ENCODE data around the gene BCL7B. TPM values are rescaled to one million over a fixed set of nuclear protein-coding genes. Genes with fewer than 3 reads are reported as not detected.

BCL7B gene
- 10 to 100 TPM; 44.4 to 90.0 TPM for total RNA-seq

DNA sequence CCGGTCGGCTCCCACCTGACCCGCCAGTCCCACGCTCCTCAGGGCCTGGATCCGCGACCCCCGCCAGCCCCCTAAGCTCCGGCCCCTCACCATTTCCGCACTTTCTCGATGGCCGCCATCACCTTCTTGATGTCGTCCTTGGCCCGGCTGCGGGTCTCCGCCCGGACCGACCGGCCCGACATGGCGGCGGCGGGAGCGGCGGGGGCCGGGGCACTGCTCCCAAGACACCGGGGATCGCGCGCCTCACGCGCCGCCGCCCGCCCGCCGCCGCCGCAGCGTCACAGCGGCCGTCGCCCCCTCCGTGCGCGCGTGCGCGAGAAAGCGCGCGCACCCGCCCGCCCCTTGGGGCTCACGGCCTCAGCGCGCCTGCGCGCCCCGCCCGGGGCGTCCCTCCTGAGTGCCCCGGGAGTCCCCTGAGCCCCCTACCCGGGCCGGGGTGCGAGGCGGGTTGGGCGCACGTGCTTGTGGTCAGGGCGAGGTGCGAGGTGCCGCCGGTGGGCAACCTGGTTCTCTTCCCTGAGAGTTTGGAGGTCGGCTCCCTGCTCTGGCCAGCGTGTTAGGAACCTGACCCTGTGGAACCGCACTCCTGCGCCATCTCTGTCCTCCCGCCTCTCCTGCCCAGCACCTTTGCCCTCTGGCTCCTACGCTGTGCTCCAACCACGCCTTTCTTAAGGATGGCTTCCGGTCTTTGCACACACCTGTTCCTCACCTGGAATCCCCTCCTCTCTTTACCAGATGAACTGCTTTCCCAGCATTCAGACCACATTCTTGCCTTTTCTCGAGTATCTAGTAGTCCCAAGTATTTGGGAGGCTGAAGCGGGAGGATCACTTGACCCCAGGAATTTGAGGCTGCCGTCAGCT is at the start of gene BCL7B:
Gene BCL7B, minus strand, starts transcription at position 294 of the 861 bp plus-strand sequence. Its CDS starts 112 bp downstream, at position 182.
- no peaks in the 10 kb centered on the region for H3K9me3 ChIP-seq
- WGBS, 2 donors: 5 to 36% methylated on average over 8 to 64 of the region's 83 CpGs

GRCh38 chr7:73605601-73606220 is 48.2 kb upstream of the BCL7B start:
- intact Hi-C loops (cut with DNase I): loop anchor here (5.0 to 10.0 kb wide), 2 partner anchors 122 to 259 kb away; partner anchors contain the start of gene TMEM270
- WGBS, 2 donors: 79 to 86% methylated on average over 11 to 22 of the region's 23 CpGs
- no peaks in the 10 kb centered on the region for H3K4me1 ChIP-seq
- DNase-seq (no peak), ATAC-seq (no peak)
- TF ChIP-seq CTCF (IDR thresholded peaks at IDR 0.05) (no peak), POLR2A (IDR thresholded peaks at IDR 0.05) (no peak)
- H3K4me3 ChIP-seq: no peak overlapping the region
- H3K9me3 ChIP-seq: no peaks in the 10 kb centered on the region
- no peak overlapping the region for H3K27ac ChIP-seq
- H3K36me3 ChIP-seq (replicated peaks in 1 of 2; ENCODE audit: insufficient read depth in 1 of 2, low read depth in 2 of 2): no peaks in the 10 kb centered on the region
- H3K27me3 ChIP-seq: no peaks in the 10 kb centered on the region

More for the DNA sequence above, at the start of gene BCL7B:
- peak; percentile 72 to 79 (median 72) for DNase-seq
- Histone ChIP-seq H3K36me3 (replicated peaks in 1 of 2; ENCODE audit: insufficient read depth in 1 of 2, low read depth in 2 of 2) (no peaks in the 10 kb centered on the region), H3K27ac (peak within 1 kb of the TSS; percentile 98 to 100 (median 99)), H3K4me1 (peaks cover 27% of the 10 kb centered on the region), H3K4me3 (peak within 1 kb of the TSS; percentile 42 to 84), H3K27me3 (no peaks in the 10 kb centered on the region)
- intact Hi-C loops (cut with DNase I): no loop called here
- ATAC-seq: peak; percentile 74
- peak; percentile 40 to 72 (median 68) for TF ChIP-seq POLR2A (IDR thresholded peaks at IDR 0.05)
- no peak for TF ChIP-seq CTCF (IDR thresholded peaks at IDR 0.05)

DNA sequence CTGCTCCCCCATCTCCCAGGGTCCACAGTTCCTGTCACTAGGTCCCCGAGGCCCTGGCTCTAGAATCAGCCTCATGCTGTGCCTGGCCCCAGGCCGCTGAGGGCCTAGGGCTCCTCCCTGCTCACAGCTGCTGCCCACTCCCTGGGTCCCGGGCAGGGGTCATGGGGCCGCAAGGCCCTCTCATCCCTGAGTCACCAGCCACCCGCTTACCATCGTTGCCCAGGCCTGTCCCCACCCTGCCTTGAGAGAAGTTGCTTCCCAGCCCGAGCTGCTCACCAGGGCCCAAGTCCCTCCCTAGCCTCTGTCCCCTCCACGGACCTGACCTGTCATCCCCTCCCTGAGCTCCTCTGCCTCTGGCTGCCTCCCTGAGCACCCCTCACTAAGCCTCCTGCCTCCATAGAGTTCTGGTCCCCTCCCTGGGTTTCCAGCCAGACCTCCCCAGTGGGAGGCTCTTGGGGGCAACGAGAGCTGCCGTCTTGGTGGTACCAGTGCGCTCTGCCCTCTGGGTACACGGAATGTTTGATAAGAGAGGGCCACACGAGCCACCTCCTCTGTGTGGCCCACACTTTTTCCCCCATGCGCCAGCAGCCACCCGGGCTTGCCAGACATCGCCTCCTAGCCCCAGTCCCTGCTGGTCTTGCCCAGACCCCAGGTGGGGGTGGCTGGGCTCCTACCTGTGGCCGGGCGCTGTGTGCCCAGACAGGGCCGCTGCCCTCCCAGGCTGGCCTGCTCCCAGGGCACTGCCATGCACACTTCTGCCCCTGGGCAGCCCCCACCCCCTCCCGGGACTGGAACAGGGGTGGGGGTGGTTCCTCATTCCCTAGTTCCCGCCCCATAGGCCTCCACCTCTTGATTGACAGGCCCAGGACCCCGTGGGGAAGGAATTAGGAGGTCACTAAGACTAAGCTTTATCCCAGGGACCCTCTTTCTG is 45.5 kb upstream of the BCL7B start:
- DNase-seq (no peak), ATAC-seq (peak; percentile 9)
- Histone ChIP-seq H3K4me1 (no peaks in the 10 kb centered on the region), H3K27me3 (no peaks in the 10 kb centered on the region), H3K4me3 (no peak overlapping the region), H3K27ac (no peak overlapping the region), H3K9me3 (no peaks in the 10 kb centered on the region), H3K36me3 (replicated peaks in 1 of 2; ENCODE audit: insufficient read depth in 1 of 2, low read depth in 2 of 2) (no peaks in the 10 kb centered on the region)
- intact Hi-C loops (cut with DNase I): loop anchor here (10.0 kb wide), 1 partner anchor 262 kb away; the partner anchor contains the start of gene TMEM270
- 29 to 45% methylated on average over 5 to 16 of the region's 22 CpGs for WGBS, 2 donors
- TF ChIP-seq POLR2A (IDR thresholded peaks at IDR 0.05) (no peak), CTCF (IDR thresholded peaks at IDR 0.05) (no peak)

DNA sequence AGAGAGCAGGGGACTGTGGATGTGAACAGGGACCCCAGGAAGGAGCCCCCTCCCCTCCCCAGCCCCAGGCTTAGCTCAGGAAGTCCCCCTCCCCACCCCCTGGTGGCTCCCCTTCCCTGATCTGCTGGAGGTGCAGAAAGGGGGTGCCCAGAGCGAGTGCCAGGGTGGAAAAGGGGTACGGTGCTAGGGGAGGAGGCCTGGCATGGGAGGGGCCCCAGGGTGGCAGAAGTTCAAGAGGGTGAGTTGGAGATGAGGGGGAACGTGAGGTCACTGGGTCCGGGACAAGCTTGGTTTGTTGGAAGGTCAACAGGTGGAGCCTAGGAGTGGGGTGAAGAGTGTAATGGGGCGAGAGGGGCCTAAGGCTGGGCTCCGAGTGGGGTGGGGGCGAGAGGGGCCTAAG is 42.4 kb upstream of the BCL7B start:
- WGBS, 2 donors: 39 to 43% methylated on average over 7 of the region's 7 CpGs
- intact Hi-C loops (cut with DNase I): loop anchor here (10.0 kb wide), 1 partner anchor 265 kb away; the partner anchor contains the start of gene TMEM270
- TF ChIP-seq POLR2A (IDR thresholded peaks at IDR 0.05) (no peak), CTCF (IDR thresholded peaks at IDR 0.05) (no peak)

More for the DNA sequence above, 42.4 kb upstream of the BCL7B start:
- Histone ChIP-seq H3K4me3 (no peak overlapping the region), H3K4me1 (no peaks in the 10 kb centered on the region), H3K27ac (no peak overlapping the region), H3K9me3 (no peaks in the 10 kb centered on the region), H3K27me3 (no peaks in the 10 kb centered on the region), H3K36me3 (replicated peaks in 1 of 2; ENCODE audit: insufficient read depth in 1 of 2, low read depth in 2 of 2) (no peaks in the 10 kb centered on the region)
- DNase-seq: no peak
- ATAC-seq: peak; percentile 14
